Activated CD8-positive, alpha-beta memory T cell treated with anti-CD3 and anti-CD28 coated beads for 48 hours (primary cell): ENCODE data around the gene FRS2.

ENCODE experiments used
- DNase-seq, 3 experiments: peaks; one replicate each; pipeline ENCODE4 v3.0.0-alpha.2; 2020; ENCODE audit warnings: low read depth in 2 of 3, low spot score in 2 of 3

The FRS2 gene

GRCh38 chr12:69464428-69464827, 5.8 kb upstream of the FRS2 start:
- DNase-seq: no peak

- DNase-seq: no peak
These were observed 3.3 kb upstream of the FRS2 start for GRCh38 chr12:69466867-69467266.

GRCh38 chr12:69467366-69467765, 2.8 kb upstream of the FRS2 start:
- no peak for DNase-seq

GRCh38 chr12:69468237-69469026, 1.8 kb upstream of the FRS2 start:
- no peak for DNase-seq

GRCh38 chr12:69469854-69470188, 367 bp upstream of the FRS2 start:
- no peak for DNase-seq

GRCh38 chr12:69471076-69471430, 865 bp downstream of the FRS2 start:
- DNase-seq: no peak

- no peak for DNase-seq
These were observed 1.6 kb downstream of the FRS2 start for GRCh38 chr12:69471667-69472385.

- DNase-seq: no peak
These were observed 3.1 kb downstream of the FRS2 start for GRCh38 chr12:69473262-69473661.

GRCh38 chr12:69474456-69474855, 4.3 kb downstream of the FRS2 start:
- DNase-seq: no peak

GRCh38 chr12:69475237-69475975, 5.2 kb downstream of the FRS2 start:
- DNase-seq: no peak

GRCh38 chr12:69476276-69477017, 6.3 kb downstream of the FRS2 start:
- DNase-seq: no peak

GRCh38 chr12:69479675-69480074, 9.5 kb downstream of the FRS2 start:
- no peak for DNase-seq

GRCh38 chr12:69480698-69481097, 10.5 kb downstream of the FRS2 start:
- DNase-seq: no peak

- DNase-seq: no peak
These were observed 10.9 kb downstream of the FRS2 start for GRCh38 chr12:69481133-69481532.

GRCh38 chr12:69483700-69484099, 13.5 kb downstream of the FRS2 start:
- DNase-seq: no peak

GRCh38 chr12:69484428-69484827, 14.2 kb downstream of the FRS2 start:
- no peak for DNase-seq

- no peak for DNase-seq
These were observed 20.9 kb downstream of the FRS2 start for GRCh38 chr12:69490920-69491643.

- DNase-seq: no peak
These were observed 22.6 kb downstream of the FRS2 start for GRCh38 chr12:69492739-69493138.

- DNase-seq: no peak
These were observed 24.9 kb downstream of the FRS2 start for GRCh38 chr12:69495071-69495470.

- DNase-seq: no peak
These were observed 27.3 kb downstream of the FRS2 start for GRCh38 chr12:69497308-69498026.
